K562 (cell line): ENCODE measurements around the gene PIP4K2C. TPM values are rescaled to one million over a fixed set of nuclear protein-coding genes. Genes with fewer than 3 reads are reported as not detected.

Experiments used
- ATF1 ChIP-seq, 2 experiments: fragments of 450-650 bp in 1 of 2; IDR thresholded peaks; 2 replicates each; pipeline ENCODE4 v1.6.1; 2016; ENCODE audit warnings: missing compliant biosample characterization in 1 of 2, missing genetic modification characterization in 1 of 2
- BCLAF1 ChIP-seq, 2 experiments: fragments of 450-650 bp in 1 of 2; IDR thresholded peaks; 2 replicates each; pipeline ENCODE4 v1.6.1; 2011 to 2017; ENCODE audit warnings: low read depth in 2 of 2, antibody characterized with exemption in 1 of 2, borderline replicate concordance in 1 of 2, low read length in 1 of 2, mild to moderate bottlenecking in 1 of 2, mixed read lengths in 1 of 2; ENCODE audit not compliant: control insufficient read depth in 1 of 2
- CBFA2T2 ChIP-seq: fragments of 450-650 bp; conservative IDR thresholded peaks from 2 replicates; pipeline ENCODE4 v1.6.1; 2017; ENCODE audit warnings: mild to moderate bottlenecking
- CEBPB ChIP-seq: fragments of 450-650 bp; IDR thresholded peaks from 2 replicates; pipeline ENCODE4 v1.6.1; 2016; ENCODE audit warnings: missing genetic modification characterization, missing compliant biosample characterization
- GATAD2A ChIP-seq: fragments of 450-650 bp; IDR thresholded peaks from 2 replicates; pipeline ENCODE4 v1.6.1; 2017
- PHF21A ChIP-seq: fragments of 450-650 bp; IDR thresholded peaks from 2 replicates; pipeline ENCODE4 v1.6.1; 2017; ENCODE audit warnings: low read depth, borderline replicate concordance
- PRPF4 ChIP-seq: fragments of 200-400 bp; formaldehyde crosslinking; IDR thresholded peaks from one replicate; pipeline ENCODE4 v1.6.1; 2017; ENCODE audit warnings: low read length, low read depth, mild to moderate bottlenecking; ENCODE audit not compliant: insufficient read depth, poor library complexity, severe bottlenecking
- SMARCA4 ChIP-seq: fragments of 450-650 bp; IDR thresholded peaks from 2 replicates; pipeline ENCODE4 v1.6.1; 2016
- TAL1 ChIP-seq: fragments of 450-650 bp; IDR thresholded peaks from 2 replicates; pipeline ENCODE4 v1.6.1; 2016; ENCODE audit warnings: mild to moderate bottlenecking
- TFE3 ChIP-seq: fragments of 450-650 bp; formaldehyde crosslinking; IDR thresholded peaks from 2 replicates; pipeline ENCODE4 v1.4.0; 2020; ENCODE audit warnings: mild to moderate bottlenecking, mixed read lengths
- ZBTB9 ChIP-seq: fragments of 450-650 bp; formaldehyde crosslinking; IDR thresholded peaks from 2 replicates; pipeline ENCODE4 v1.4.0; 2020; ENCODE audit warnings: mild to moderate bottlenecking, moderate library complexity
- ZC3H11A ChIP-seq: IDR thresholded peaks from 2 replicates; pipeline ENCODE4 v1.6.1; 2012; ENCODE audit warnings: low read depth, low read length, improper control_type of control experiment
- ZNF184 ChIP-seq: sonication (generic); formaldehyde crosslinking; IDR thresholded peaks from 2 replicates; pipeline ENCODE4 v1.5.0; 2020; ENCODE audit warnings: missing genetic modification reagents
- polyA plus RNA-seq, 8 experiments: library from polyadenylated mRNA; depleted of rRNA in 4 of 8; stranded (reverse) in 5 of 8; unstranded in 3 of 8; fragments of >200 nt; fragmentation: Nextera tagmentation in 2 of 8; fragmentation: Illumina TruSeq in 1 of 8; extraction: Ambion mirVana in 2 of 8; extraction: Trizol in 1 of 8; gene quantifications; 2 replicates each; pipeline versions ENCODE4 v1.2.1 to v1.2.3, GENCODE V29; 2011 to 2014; ENCODE audit warnings: inconsistent platforms in 1 of 8, missing spikeins in 1 of 8
- total RNA-seq, 7 experiments: library from RNA; depleted of rRNA in 6 of 7; stranded (reverse); fragments of >200 nt in 6 of 7; fragmentation: Illumina TruSeq in 2 of 7; extraction: Trizol in 2 of 7; gene quantifications; 2 replicates each; pipeline versions ENCODE4 v1.2.1 to v1.2.3, GENCODE V29; 2011 to 2021; ENCODE audit warnings: low replicate concordance in 1 of 7

PIP4K2C gene
- total and polyA plus RNA-seq, 9 of the 15 experiments (the other 6 are each of a cell fraction or from before 2014, with no cell fraction given) = 9.0 to 41.4 (median 18.3) TPM

- TF ChIP-seq BCLAF1 (IDR thresholded peaks at IDR 0.05; ENCODE audit: borderline replicate concordance in 1 of 2, control insufficient read depth in 1 of 2, low read depth in 2 of 2, low read length in 1 of 2) (no peak), TFE3 (CRISPR knock-in tag) (no peak), ZBTB9 (no peak), CBFA2T2 (peak; percentile 44; the same call in 1 of the 2 replicates), GATAD2A (no peak), PHF21A (no peak), ZC3H11A (no peak), PRPF4 (no peak), ZNF184 (CRISPR knock-in tag) (no peak), SMARCA4 (0 out of 2 replicates have a peak, but pooled peaks have one; percentile 26), TAL1 (peak; percentile 35; the same call in 1 of the 2 replicates), CEBPB (tag) (0 out of 2 replicates have a peak, but pooled peaks have one; percentile 21), ATF1 (CRISPR knock-in tag; IDR thresholded peaks at IDR 0.05) (no peak), ATF1 (tag; IDR thresholded peaks at IDR 0.05) (no peak)
Observed at GRCh38 chr12:57640175-57641042, 49.4 kb downstream of the PIP4K2C start (continued).
